ENCODE data around the gene COL18A1. TPM values are rescaled to one million over a fixed set of nuclear protein-coding genes. Genes with fewer than 3 reads are reported as not detected.

COL18A1 gene
- total and polyA plus RNA-seq, 4 donors, result 44.9 to 308 (median 232) TPM

DNA sequence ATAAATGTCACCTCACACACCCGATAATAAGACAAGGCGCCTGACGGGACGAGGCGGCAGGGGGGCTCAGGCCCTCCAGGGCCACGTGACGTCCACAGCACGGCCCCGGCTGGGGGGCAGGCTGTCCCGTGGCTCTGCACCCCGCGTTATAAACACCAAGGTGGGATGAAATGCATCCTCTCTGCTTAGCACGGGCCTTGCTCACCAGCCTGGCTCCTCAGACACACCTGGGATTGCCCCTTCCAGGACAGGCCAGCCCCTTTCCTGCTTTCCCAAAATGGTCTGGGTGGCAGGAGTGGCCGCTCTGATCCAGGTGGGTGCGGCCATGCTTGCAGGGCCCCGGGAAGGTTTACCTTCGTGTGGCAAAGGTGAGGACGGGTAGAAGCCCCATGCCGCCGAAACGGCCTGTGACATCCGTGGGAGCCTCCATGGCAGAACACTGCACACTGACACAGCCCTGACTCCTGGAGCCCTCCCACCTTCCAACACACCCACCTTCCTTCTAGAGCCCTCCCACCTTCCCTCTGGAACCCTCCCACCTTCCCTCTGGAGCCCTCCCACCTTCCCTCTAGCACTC lies 101.4 kb downstream of the COL18A1 start (continued):
- TF ChIP-seq JUND (IDR thresholded peaks at IDR 0.05) (no peak), SP1 (IDR thresholded peaks at IDR 0.05) (no peak)

DNA sequence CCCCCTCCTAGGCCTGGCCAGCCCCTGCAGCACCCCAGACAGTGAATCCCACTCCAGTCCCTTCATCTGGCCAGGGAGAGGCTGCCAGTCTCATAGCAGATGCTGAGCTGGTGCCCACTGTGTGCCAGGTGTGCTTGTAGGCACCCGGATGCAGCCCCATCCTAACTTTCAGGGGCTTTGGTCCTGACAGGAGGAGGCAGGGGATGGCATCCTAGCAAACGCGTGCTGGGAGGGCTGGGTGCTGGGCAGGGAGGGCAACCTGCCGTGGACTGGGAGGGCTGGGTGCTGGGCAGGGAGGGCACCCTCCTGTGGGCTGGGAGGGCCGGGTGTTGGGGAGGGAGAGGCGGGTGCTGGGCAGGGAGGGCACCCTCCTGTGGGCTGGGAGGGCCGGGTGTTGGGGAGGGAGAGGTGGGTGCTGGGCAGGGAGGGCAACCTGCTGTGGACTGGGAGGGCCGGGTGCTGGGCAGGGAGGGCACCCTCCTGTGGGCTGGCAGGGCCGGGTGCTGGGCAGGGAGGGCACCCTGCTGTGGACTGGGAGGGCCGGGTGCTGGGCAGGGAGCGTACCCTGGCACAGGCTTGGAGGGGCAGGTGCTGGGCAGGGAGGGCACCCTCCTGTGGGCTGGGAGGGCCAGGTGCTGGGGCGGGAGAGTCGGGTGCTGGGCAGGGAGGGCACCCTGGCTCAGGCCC lies 102.0 kb downstream of the COL18A1 start:
- H3K4me1 ChIP-seq (ENCODE audit: control insufficient read depth in 4 of 4, insufficient read depth in 4 of 4, low read length in 3 of 4), result peaks cover 5 to 34% (median 23%) of the 10 kb centered on the region in 4 donors
- peaks cover 0 to 28% (median 15%) of the 10 kb centered on the region in 4 donors for H3K36me3 ChIP-seq (ENCODE audit: control insufficient read depth in 4 of 4, insufficient read depth in 3 of 4, low read depth in 1 of 4, low read length in 3 of 4)
- WGBS, result 68% methylated on average over 10 of the region's 13 CpGs
- no peak overlapping the region for H3K9ac ChIP-seq (ENCODE audit: low read depth in 1 of 2, low read length in 2 of 2)
- no peak for DNase-seq (ENCODE audit: low spot score)
- H3K27me3 ChIP-seq (ENCODE audit: control insufficient read depth in 4 of 4, insufficient read depth in 4 of 4, low read length in 3 of 4), result no peaks in the 10 kb centered on the region
- no peak overlapping the region for H3K4me3 ChIP-seq (ENCODE audit: low read depth in 1 of 3, low read length in 3 of 3)
- H3K27ac ChIP-seq (ENCODE audit: low read depth in 1 of 2, low read length in 2 of 2), result no peak overlapping the region
- no peaks in the 10 kb centered on the region for H3K9me3 ChIP-seq (ENCODE audit: control insufficient read depth in 4 of 4, low read length in 3 of 4)
- TF ChIP-seq, protein P1, sequence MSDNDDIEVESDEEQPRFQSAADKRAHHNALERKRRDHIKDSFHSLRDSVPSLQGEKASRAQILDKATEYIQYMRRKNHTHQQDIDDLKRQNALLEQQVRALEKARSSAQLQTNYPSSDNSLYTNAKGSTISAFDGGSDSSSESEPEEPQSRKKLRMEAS (IDR thresholded peaks at IDR 0.05), result no peak
- TF ChIP-seq, protein P2, sequence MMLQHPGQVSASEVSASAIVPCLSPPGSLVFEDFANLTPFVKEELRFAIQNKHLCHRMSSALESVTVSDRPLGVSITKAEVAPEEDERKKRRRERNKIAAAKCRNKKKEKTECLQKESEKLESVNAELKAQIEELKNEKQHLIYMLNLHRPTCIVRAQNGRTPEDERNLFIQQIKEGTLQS (IDR thresholded peaks at IDR 0.05), result no peak
- TF ChIP-seq NR2F2 (IDR thresholded peaks at IDR 0.05) (no peak), EGR1 (IDR thresholded peaks at IDR 0.05; ENCODE audit: low read depth in 2 of 2) (no peak), YY1 (IDR thresholded peaks at IDR 0.05) (no peak), TAF1 (conservative IDR thresholded peaks at IDR 0.05) (no peak), HNF4A (conservative IDR thresholded peaks at IDR 0.05) (no peak), FOXA1 (IDR thresholded peaks at IDR 0.05) (no peak), HNF4G (IDR thresholded peaks at IDR 0.05) (no peak), GABPA (IDR thresholded peaks at IDR 0.05 in 1 of 2, conservative IDR thresholded peaks at IDR 0.05 in 1 of 2) (no peak), JUND (IDR thresholded peaks at IDR 0.05) (no peak), FOXA2 (IDR thresholded peaks at IDR 0.05) (no peak), RXRA (IDR thresholded peaks at IDR 0.05) (no peak)
- TF ChIP-seq, protein P3, sequence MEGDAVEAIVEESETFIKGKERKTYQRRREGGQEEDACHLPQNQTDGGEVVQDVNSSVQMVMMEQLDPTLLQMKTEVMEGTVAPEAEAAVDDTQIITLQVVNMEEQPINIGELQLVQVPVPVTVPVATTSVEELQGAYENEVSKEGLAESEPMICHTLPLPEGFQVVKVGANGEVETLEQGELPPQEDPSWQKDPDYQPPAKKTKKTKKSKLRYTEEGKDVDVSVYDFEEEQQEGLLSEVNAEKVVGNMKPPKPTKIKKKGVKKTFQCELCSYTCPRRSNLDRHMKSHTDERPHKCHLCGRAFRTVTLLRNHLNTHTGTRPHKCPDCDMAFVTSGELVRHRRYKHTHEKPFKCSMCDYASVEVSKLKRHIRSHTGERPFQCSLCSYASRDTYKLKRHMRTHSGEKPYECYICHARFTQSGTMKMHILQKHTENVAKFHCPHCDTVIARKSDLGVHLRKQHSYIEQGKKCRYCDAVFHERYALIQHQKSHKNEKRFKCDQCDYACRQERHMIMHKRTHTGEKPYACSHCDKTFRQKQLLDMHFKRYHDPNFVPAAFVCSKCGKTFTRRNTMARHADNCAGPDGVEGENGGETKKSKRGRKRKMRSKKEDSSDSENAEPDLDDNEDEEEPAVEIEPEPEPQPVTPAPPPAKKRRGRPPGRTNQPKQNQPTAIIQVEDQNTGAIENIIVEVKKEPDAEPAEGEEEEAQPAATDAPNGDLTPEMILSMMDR (IDR thresholded peaks at IDR 0.05; ENCODE audit: low read depth, low read length, missing input control), result no peak

DNA sequence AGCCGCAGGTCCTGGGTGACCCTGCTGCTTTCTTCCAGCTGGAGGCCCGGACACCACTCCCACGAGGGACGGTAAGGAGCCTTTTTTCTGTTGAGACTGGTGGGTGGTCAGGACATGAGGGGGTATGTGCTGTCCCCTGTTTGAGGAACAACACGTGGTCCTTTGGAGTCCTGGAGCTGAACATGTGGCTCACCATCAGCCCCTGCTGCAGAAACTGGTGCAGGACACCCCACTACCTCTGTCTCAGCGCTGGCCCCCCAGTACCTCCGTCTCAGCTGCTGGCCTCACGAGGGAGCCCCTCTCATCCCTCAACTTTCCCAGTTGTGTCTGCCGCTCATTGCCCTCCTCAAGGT lies 102.5 kb downstream of the COL18A1 start:
- no peaks in the 10 kb centered on the region for H3K9me3 ChIP-seq (ENCODE audit: control insufficient read depth in 4 of 4, low read length in 3 of 4)
- 89% methylated on average over 9 of the region's 9 CpGs for WGBS
- TF ChIP-seq, protein P4, sequence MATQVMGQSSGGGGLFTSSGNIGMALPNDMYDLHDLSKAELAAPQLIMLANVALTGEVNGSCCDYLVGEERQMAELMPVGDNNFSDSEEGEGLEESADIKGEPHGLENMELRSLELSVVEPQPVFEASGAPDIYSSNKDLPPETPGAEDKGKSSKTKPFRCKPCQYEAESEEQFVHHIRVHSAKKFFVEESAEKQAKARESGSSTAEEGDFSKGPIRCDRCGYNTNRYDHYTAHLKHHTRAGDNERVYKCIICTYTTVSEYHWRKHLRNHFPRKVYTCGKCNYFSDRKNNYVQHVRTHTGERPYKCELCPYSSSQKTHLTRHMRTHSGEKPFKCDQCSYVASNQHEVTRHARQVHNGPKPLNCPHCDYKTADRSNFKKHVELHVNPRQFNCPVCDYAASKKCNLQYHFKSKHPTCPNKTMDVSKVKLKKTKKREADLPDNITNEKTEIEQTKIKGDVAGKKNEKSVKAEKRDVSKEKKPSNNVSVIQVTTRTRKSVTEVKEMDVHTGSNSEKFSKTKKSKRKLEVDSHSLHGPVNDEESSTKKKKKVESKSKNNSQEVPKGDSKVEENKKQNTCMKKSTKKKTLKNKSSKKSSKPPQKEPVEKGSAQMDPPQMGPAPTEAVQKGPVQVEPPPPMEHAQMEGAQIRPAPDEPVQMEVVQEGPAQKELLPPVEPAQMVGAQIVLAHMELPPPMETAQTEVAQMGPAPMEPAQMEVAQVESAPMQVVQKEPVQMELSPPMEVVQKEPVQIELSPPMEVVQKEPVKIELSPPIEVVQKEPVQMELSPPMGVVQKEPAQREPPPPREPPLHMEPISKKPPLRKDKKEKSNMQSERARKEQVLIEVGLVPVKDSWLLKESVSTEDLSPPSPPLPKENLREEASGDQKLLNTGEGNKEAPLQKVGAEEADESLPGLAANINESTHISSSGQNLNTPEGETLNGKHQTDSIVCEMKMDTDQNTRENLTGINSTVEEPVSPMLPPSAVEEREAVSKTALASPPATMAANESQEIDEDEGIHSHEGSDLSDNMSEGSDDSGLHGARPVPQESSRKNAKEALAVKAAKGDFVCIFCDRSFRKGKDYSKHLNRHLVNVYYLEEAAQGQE (IDR thresholded peaks at IDR 0.05), result no peak
- no peaks in the 10 kb centered on the region for H3K27me3 ChIP-seq (ENCODE audit: control insufficient read depth in 4 of 4, insufficient read depth in 4 of 4, low read length in 3 of 4)
- no peak overlapping the region for H3K9ac ChIP-seq (ENCODE audit: low read depth in 1 of 2, low read length in 2 of 2)
- no peak overlapping the region for H3K4me3 ChIP-seq (ENCODE audit: low read depth in 1 of 3, low read length in 3 of 3)
- no peak for DNase-seq (ENCODE audit: low spot score)
- no peak overlapping the region for H3K27ac ChIP-seq (ENCODE audit: low read depth in 1 of 2, low read length in 2 of 2)
- H3K4me1 ChIP-seq (ENCODE audit: control insufficient read depth in 4 of 4, insufficient read depth in 4 of 4, low read length in 3 of 4), result peaks cover 5 to 37% (median 25%) of the 10 kb centered on the region in 4 donors
- peaks cover 0 to 27% (median 15%) of the 10 kb centered on the region in 4 donors for H3K36me3 ChIP-seq (ENCODE audit: control insufficient read depth in 4 of 4, insufficient read depth in 3 of 4, low read depth in 1 of 4, low read length in 3 of 4)

Measured in liver (tissue), 9 donors.